Measurements from ENCODE around the gene CD55.

- TF ChIP-seq POLR2AphosphoS5 (IDR thresholded peaks at IDR 0.05; ENCODE audit: borderline replicate concordance, low read depth, low read length) (no peak), EZH2 (IDR thresholded peaks at IDR 0.05) (no peak)
Measured at GRCh38 chr1:207283421-207283820, 38.1 kb upstream of the CD55 start.
